KMS-11 (cell line): ENCODE results near the gene PSMD9.

Experiments
- H2AFZ ChIP-seq: fragments of 200-600 bp; sonication (generic); 2 replicates; pipeline ENCODE4 v1.6.1; 2016; ENCODE audit warnings: antibody characterized with exemption, mixed run types, low read depth
- H3K27ac ChIP-seq: fragments of 200-600 bp; sonication (generic); 2 replicates; pipeline ENCODE4 v1.6.1; 2016; ENCODE audit warnings: mild to moderate bottlenecking, mixed run types
- H3K27me3 ChIP-seq: fragments of 200-600 bp; sonication (generic); 2 replicates; pipeline ENCODE4 v1.6.1; 2017; ENCODE audit warnings: mild to moderate bottlenecking, low read depth, mixed run types, moderate library complexity; ENCODE audit not compliant: insufficient read depth
- H3K36me3 ChIP-seq: fragments of 200-600 bp; sonication (generic); 2 replicates; pipeline ENCODE4 v1.6.1; 2017; ENCODE audit warnings: mild to moderate bottlenecking, mixed run types; ENCODE audit not compliant: insufficient read depth
- H3K4me1 ChIP-seq: fragments of 200-600 bp; sonication (generic); 2 replicates; pipeline ENCODE4 v1.6.1; 2016; ENCODE audit warnings: mild to moderate bottlenecking, low read depth, mixed run types; ENCODE audit not compliant: poor library complexity, severe bottlenecking
- H3K4me2 ChIP-seq: fragments of 200-600 bp; sonication (generic); 2 replicates; pipeline ENCODE4 v1.7.0; 2016; ENCODE audit warnings: mild to moderate bottlenecking, mixed run types
- H3K4me3 ChIP-seq: fragments of 200-600 bp; sonication (generic); IDR thresholded peaks from 2 replicates; pipeline ENCODE4 v1.6.1; 2017; ENCODE audit warnings: low read depth, low read length, mixed read lengths; ENCODE audit not compliant: insufficient read depth
- H3K79me2 ChIP-seq: fragments of 200-600 bp; sonication (generic); 2 replicates; pipeline ENCODE4 v1.6.1; 2016; ENCODE audit warnings: low read depth, mixed run types; ENCODE audit not compliant: insufficient read depth
- H3K9ac ChIP-seq: fragments of 200-600 bp; sonication (generic); 2 replicates; pipeline ENCODE4 v1.6.1; 2016; ENCODE audit warnings: mild to moderate bottlenecking, mixed run types
- H4K20me1 ChIP-seq: fragments of 200-600 bp; sonication (generic); 2 replicates; pipeline ENCODE4 v1.6.1; 2016; ENCODE audit warnings: mild to moderate bottlenecking, mixed run types; ENCODE audit not compliant: insufficient read depth
- TF ChIP-seq, protein P1 (sequence below): fragments of 200-600 bp; sonication (generic); conservative IDR thresholded peaks from 2 replicates; pipeline ENCODE4 v1.6.1; 2017; ENCODE audit warnings: low read depth, mild to moderate bottlenecking, antibody characterized with exemption, low read length, moderate library complexity, mixed read lengths

The PSMD9 gene

DNA sequence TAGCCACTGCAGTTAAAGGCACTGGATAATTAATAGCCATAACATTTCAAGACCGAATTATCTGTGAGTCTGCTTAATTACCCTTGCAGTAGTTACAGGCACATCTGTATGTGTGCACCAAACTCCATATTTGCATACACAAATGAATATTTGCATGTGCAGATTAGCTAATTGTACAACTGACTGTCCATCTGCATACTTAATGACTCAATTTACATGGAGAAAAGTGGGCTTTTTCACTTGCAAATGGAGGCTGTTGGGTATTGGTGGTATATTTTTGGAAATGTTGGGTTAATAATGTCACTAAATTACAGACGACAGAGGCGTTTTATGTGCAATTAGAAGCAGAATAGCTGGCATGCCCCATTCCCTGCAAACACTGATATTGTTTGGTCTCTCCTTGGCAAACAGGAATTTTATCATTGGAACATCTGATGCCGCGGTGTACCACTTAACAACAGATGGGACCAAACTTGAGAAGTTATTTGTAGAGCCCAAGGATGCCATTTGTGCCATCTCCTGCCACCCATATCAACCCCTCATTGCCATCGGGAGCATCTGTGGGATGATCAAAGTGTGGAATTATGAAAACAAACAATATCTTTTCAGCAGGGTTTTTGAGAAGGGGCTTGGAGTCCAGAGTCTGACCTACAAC is 69.4 kb downstream of the PSMD9 start:
- TF ChIP-seq, protein P1, sequence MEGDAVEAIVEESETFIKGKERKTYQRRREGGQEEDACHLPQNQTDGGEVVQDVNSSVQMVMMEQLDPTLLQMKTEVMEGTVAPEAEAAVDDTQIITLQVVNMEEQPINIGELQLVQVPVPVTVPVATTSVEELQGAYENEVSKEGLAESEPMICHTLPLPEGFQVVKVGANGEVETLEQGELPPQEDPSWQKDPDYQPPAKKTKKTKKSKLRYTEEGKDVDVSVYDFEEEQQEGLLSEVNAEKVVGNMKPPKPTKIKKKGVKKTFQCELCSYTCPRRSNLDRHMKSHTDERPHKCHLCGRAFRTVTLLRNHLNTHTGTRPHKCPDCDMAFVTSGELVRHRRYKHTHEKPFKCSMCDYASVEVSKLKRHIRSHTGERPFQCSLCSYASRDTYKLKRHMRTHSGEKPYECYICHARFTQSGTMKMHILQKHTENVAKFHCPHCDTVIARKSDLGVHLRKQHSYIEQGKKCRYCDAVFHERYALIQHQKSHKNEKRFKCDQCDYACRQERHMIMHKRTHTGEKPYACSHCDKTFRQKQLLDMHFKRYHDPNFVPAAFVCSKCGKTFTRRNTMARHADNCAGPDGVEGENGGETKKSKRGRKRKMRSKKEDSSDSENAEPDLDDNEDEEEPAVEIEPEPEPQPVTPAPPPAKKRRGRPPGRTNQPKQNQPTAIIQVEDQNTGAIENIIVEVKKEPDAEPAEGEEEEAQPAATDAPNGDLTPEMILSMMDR: no peak
- Histone ChIP-seq H4K20me1 (no peaks in the 10 kb centered on the region), H3K27me3 (no peaks in the 10 kb centered on the region), H3K4me1 (no peaks in the 10 kb centered on the region), H3K79me2 (no peaks in the 10 kb centered on the region), H3K4me2 (no peak overlapping the region), H3K4me3 (no peak overlapping the region), H3K27ac (no peak overlapping the region), H3K9ac (no peak overlapping the region), H3K36me3 (no peaks in the 10 kb centered on the region), H2AFZ (no peak overlapping the region)

DNA sequence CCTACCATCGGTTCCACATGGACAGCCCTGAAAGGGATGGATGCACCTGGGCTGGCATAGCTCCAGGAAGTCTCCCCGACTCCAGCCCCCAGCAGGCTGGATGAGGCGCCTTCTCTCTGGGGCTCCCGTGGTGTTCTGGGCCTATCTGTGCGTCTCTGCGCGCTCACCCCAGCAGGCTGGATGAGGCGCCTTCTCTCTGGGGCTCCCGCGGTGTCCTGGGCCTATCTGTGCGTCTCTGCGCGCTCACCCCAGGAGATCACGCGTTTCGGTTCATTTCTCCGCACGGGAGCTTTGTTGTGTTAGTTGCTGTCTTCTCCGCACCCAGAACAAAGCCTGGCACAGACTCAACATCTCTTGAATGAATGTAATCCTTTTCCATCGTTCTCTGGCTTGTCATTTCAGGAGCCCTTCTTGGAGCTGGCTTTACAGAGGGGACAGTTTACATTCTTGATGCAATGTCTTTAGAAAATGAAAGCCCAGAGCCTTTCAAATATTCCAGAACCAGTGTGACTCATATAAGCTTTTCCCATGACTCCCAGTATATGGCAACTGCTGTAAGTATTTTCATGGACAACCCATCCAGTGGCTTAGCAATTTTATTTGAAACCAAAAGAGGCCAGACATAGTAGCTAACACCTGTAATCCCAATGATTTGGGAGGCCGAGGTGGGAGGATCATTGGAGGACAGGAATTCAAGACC is 70.1 kb downstream of the PSMD9 start:
- H3K27me3 ChIP-seq: no peaks in the 10 kb centered on the region
- no peak overlapping the region for H3K27ac ChIP-seq
- no peaks in the 10 kb centered on the region for H3K4me1 ChIP-seq
- no peaks in the 10 kb centered on the region for H3K36me3 ChIP-seq
- H2AFZ ChIP-seq: no peak overlapping the region
- no peaks in the 10 kb centered on the region for H3K79me2 ChIP-seq
- H4K20me1 ChIP-seq: no peaks in the 10 kb centered on the region
- TF ChIP-seq, protein P1: no peak
- no peak overlapping the region for H3K4me3 ChIP-seq
- no peak overlapping the region for H3K4me2 ChIP-seq
- H3K9ac ChIP-seq: no peak overlapping the region

DNA sequence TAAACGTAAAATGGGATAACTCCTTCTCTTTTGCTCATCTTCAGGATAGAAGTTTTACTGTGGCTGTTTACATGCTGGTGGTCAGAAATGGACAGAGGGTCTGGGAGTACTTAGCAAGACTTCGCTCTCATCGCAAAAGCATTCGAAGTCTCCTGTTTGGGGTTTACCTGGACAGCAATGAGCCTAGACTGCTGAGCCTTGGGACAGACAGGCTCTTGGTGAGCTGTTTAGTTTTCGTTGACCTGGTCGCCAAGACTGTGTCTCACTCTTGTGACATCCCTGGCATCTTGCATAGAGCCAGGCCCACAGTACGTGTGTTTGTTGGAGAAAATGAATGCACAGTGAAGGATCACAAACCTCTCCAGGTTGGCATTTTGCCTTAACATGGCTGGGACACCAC is 72.0 kb downstream of the PSMD9 start:
- Histone ChIP-seq H3K27me3 (no peaks in the 10 kb centered on the region), H3K4me1 (no peaks in the 10 kb centered on the region), H2AFZ (no peak overlapping the region), H3K4me3 (no peak overlapping the region), H3K9ac (no peak overlapping the region), H3K79me2 (no peaks in the 10 kb centered on the region), H3K36me3 (no peaks in the 10 kb centered on the region), H3K27ac (no peak overlapping the region), H4K20me1 (no peaks in the 10 kb centered on the region), H3K4me2 (no peak overlapping the region)
- TF ChIP-seq, protein P1: no peak

DNA sequence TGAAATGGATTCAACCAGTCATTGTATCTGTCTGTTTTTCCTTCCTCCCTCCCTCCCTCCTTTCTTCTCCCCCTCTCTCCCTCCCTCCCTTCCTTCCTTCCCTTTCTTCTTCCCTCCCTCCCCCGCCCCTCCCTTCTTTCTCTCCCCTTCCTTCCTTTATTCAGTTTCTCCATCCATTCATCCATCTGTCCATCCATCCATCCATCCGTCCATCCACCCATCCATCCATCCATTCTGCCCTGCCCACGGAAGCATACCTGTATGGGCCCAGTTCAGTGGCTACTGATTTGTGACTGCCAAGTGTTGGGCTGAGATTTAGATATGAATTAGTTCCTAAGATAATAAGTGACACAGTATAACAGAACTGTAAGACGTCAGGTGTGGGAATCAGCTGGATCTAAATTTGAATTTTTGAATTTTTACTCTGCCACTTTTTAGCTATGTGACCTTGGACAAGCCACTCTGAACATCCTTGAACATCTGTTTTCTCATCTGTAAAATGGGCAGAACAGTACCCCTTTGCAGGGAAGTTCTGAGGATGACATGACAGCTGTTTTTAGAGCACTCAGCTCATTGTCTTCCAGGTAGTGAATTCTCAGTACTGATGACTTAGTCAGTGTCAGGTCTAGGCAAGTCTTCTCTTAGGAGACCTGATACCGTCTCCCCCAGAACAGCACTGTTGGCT is 72.7 kb downstream of the PSMD9 start:
- Histone ChIP-seq H2AFZ (no peak overlapping the region), H3K9ac (no peak overlapping the region)
- TF ChIP-seq, protein P1: no peak

More for the DNA sequence above, 72.7 kb downstream of the PSMD9 start:
- Histone ChIP-seq H3K4me2 (no peak overlapping the region), H3K4me1 (no peaks in the 10 kb centered on the region), H4K20me1 (no peaks in the 10 kb centered on the region), H3K27ac (no peak overlapping the region), H3K36me3 (no peaks in the 10 kb centered on the region), H3K79me2 (no peaks in the 10 kb centered on the region), H3K27me3 (no peaks in the 10 kb centered on the region), H3K4me3 (no peak overlapping the region)
